T-helper 1 cell treated with Interleukin-12 subunit alpha and Interleukin-12 subunit beta and Interleukin-4 antibody, amounts not matched to agents 30 ng/mL and 1 ng/mL, for 36 hours (primary cell): Measurements from ENCODE around the gene B9D1. TPM values are rescaled to one million over a fixed set of nuclear protein-coding genes. Genes with fewer than 3 reads are reported as not detected.
"Not testable (repeated sequence)": the region's sequence is repeated elsewhere in the genome, so short reads cannot be mapped to it uniquely, and the experiment has no call there.

Experiments
- intact Hi-C: fragments of 100-400 bp; cut with micrococcal nuclease; formaldehyde crosslinking; loops from one replicate; pipeline ENCODE4 v1.15.1; 2024
- total RNA-seq: library from RNA; stranded (reverse); gene quantifications from 2 replicates; pipeline ENCODE4 v1.2.3, GENCODE V29; 2022

Gene B9D1
- total RNA-seq, 1 donor from 2014 or later, result 2.5 TPM

DNA sequence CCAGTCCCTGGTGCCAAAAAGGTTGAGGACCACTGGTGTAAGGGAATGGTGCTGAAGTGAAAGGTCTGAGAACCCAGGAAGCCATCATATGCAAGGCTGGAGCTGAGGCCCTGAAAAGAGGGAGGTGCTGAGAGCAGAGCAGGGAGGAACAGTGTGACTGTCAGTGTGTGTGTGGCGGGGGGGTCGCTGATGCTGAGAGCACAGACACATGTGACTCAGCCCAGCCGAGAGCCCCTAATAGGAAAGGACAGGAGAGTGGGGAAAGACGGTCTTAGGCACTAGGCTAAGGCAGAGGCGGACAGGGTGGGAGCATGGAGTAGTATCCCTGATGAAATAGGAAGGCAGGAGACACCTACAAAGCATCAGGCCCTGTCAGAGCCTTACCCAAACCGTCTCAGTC is 1.2 kb downstream of the B9D1 start:
- intact Hi-C loops, result loop anchor here (5.0 kb wide), 3 partner anchors 54 to 646 kb away; partner anchors contain the start of genes PRPSAP2 and SPECC1

DNA sequence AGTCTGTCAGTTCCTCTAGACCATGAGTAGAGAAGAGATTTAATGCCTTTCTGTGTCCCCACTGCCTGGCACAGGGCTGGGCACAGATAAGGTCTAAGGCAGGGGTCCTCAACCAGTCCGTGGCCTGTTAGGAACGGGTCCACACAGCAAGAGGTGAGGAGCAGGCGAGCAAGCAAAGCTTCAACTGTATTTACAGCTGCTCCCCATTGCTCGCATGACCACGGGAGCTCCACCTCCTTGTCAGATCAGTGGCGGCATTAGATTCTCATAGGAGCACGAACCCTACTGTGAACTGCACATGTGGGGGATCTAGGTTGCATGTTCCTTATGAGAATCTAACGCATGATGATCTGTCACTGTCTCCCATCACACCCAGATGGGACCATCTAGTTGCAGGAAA is 1.8 kb downstream of the B9D1 start:
- intact Hi-C loops, result loop anchor here (5.0 kb wide), 3 partner anchors 53 to 647 kb away; partner anchors contain the start of genes PRPSAP2 and SPECC1

DNA sequence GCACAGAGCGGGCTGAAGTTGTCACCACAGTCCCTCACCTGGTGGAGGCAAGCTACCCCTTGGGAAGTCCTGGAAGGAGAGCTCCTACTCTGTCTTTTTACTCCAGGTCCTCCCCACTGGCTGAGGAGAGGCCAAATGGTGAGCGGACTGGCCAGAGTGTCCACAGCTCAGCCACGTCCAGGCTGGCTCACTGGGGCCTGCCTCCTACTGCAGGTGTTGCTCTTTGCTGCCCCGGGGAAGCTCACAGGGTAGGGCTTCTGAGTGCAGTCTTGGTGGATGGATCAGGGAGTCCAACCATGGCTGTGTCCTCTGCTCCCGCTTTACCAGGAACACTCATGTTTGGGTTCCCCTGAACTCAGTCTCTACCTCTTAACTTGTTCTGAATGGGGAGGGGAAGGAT is 2.7 kb downstream of the B9D1 start:
- intact Hi-C loops, result loop anchor here (5.0 kb wide), 3 partner anchors 53 to 647 kb away; partner anchors contain the start of genes PRPSAP2 and SPECC1

DNA sequence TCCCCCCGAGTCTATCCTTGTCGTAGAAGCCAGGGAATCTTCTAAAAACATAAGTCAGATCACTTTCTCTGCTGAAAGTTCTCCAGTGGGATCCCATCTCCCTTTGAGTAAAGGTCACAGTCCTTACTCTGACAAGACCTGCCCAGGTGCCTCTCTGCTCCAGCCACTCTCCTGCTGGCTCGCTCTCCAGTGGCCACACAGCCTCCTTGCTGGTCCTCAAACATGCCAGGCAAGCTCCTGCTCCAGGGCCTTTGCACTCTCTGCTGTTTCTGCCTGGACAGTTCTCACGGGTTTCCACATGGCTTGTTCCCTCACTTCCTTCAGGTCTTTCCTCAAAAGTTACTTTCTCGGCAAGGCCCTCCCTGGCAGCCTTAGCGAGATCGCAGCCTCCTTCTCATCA is 3.4 kb downstream of the B9D1 start:
- intact Hi-C loops, result no loop called here

DNA sequence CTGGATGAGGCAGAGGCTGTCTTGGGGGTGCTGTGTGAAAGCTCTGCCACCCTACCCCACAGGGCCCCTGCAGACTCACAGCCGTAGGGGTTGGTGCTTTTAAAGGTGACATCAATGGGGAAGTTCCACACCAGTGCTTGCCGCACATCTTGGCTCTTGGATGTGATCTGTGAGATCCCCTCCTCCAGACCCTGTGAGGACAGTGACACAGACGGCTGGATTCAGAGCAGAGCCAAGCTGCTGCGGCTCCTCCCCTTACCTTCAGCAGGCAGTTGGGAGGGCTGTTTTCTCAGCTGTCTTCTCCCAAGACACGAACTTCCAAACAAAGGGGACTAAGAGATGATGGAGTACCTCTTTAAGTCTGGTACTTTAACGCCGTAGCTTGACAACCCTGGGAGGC is 4.8 kb downstream of the B9D1 start:
- intact Hi-C loops, result no loop called here

DNA sequence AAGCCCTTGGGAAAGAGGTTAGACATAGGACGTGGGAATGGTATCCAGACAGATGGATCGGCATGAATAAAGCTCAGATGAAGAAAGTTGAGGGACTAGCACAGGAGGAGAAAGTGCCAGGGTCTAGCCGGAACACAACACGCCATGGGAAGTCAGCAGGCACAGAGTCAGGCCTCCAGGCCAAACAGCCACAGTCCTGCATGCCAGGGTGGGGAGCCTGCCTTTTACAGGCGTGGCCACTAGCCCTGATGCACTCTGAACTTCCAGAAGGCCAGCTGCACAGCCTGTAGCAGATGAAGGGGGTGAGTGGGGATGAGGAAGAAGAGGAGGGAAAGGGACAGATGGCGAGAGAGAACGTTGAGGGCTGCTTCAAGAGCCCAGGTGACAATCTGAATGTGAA is 5.2 kb downstream of the B9D1 start:
- intact Hi-C loops, result no loop called here

DNA sequence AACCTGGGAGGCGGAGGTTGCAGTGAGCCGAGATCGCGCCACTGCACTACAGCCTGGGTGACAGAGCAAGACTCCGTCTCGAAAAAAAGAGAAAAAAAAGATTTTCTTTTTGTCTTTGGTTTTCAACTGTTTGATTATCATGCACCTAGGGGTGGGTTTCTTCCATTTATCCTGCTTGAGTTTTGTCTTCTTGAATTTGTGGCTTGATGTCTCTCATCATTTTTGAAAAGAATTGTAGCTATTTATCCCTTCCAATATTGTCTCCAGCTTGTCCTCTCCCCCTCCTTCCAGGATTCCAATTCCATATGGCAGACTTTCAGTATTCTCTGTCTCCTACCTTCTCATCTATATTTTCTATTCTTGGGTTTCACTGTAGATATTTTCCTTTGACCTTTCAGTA is 7.8 kb downstream of the B9D1 start:
- intact Hi-C loops, result no loop called here

DNA sequence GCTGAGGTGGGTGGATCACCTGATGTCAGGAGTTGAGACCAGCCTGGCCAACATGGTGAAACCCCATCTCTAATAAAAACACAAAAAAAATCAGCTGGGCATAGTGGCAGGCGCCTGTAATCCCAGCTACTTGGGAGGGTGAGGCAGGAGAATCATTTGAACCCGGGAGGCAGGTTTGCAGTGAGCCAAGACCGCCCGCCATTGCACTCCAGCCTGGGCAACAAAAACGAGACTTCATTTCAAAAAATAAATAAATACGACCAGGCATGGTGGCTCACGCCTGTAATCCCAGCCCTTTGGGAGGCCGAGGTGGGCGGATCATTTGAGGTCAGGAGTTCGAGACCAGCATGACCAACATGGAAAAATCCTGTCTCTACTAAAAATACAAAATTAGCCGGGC is 9.1 kb downstream of the B9D1 start:
- intact Hi-C loops, result not testable (repeated sequence)

DNA sequence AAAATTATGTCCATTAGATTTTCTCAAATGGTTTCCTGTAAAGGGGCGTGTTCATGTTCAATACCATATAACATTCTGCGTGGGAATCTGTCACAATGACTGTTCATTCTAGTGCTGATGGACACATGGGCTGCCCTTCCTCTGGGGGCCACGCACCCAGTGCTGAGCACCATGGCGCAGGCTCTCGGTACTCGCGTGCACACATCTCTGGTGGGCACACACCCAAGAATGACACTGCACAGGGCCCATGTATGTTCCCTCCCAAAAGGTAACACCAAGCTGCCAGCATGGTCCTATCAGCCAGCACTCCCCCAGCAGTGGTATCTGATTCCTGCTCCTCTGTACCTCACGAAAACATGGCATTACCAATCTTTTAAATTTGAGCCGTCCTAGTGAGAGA is 13.7 kb downstream of the B9D1 start:
- intact Hi-C loops, result no loop called here

DNA sequence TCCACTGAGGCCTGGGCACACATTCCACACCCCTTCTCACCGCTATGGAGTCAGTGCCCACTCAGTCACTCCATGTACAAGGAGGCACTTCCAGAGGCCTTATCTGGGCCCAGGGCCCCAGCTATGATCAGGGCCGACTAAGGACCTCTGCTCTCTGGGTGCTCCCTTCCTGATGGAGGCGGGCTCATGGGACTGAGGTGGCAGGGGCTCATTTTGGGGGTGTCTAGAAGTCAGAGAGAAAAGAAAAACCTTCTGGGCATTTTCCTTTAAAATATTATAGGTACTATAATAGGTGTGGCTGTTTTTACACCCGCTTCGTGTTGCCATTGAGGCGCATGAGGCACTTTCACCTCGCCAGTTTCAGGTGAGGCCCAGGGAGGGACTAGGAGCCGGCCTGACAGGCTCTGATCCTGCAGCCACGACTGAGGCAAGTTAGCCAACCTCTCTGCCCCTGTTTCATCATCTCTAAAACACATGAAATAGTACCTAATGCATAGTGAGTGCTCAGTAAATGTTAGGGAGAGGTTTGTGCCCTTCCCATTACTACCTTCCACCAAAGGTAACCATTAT is 14.4 kb downstream of the B9D1 start:
- intact Hi-C loops, result no loop called here

DNA sequence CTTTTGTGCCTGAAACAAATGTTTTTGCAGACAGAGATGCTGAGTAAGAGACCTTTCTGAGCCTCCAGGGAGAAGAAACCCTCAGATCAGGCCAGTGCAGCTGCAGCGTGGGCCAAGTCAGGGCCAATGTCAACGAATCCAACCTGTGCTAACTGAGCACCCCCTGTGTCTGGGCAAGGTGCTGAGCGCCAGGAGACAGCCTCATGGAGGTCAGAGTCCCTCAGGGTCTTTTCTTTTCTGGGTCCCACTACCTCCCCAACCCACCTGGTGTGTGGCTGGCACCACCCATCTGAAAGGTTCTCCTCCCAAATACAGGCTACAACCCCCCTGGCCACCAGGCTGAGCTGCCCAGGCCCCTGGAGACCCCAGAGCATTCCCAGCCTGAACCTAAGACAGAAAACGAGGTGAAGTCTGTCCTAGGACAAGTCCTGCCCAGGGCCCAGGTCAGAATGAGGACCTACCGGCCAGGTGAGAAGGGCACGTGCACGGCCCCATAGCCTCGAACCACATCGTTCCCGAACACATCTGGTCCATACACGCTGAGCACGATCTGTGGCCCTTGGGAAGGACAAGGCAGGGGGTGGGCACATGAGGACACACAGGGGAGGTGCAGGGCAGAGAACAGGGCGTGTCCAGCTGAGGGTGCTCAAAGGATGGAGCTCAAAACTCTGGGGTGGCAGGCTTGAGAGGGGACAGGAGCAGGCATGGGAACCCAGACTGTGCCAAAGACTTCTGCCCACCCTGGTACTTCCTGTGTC is 15.0 kb downstream of the B9D1 start:
- intact Hi-C loops, result no loop called here

DNA sequence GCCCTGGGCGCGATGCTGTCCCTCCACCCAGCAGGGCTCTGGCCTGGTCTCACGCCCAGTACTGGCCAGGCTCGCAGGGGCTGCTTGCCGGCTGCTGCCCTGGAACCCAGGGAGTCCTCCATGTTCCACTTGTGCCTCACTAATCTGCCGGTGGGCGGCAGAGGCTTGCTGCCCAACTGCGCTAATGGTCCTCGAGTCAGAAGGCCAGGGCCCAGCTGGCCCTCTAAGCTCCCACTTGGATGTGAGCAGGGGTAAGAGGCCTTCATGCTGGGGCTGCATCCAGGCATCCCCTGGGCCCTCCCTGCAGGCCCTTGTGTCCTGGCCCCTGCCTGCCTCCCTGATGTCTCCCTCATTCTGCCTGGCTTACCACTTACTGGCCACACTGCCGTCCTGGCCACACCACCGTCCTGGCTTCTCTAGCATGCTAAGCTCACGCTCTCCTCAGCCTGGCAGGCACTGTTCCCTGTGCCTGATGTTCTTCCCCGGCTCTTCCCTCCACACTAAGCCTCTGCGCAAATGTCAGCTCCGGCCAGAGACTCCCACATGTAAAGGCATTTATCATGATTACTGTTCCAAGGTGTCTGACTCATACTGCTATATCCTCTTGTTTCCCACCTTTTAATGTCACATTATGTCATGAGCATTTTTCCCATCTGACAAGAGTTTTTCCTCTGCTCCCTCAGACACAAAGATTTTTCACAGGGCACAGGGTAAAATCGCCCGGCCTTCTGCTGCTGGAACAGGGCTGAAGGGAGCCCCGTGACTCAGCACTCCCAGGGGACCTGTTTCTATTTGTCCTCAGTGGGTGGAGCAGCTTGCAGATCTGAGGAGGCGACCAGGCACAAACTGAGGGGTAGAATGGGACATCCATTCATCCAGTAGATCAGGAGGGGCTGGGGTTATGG is 15.9 kb downstream of the B9D1 start:
- intact Hi-C loops, result no loop called here

DNA sequence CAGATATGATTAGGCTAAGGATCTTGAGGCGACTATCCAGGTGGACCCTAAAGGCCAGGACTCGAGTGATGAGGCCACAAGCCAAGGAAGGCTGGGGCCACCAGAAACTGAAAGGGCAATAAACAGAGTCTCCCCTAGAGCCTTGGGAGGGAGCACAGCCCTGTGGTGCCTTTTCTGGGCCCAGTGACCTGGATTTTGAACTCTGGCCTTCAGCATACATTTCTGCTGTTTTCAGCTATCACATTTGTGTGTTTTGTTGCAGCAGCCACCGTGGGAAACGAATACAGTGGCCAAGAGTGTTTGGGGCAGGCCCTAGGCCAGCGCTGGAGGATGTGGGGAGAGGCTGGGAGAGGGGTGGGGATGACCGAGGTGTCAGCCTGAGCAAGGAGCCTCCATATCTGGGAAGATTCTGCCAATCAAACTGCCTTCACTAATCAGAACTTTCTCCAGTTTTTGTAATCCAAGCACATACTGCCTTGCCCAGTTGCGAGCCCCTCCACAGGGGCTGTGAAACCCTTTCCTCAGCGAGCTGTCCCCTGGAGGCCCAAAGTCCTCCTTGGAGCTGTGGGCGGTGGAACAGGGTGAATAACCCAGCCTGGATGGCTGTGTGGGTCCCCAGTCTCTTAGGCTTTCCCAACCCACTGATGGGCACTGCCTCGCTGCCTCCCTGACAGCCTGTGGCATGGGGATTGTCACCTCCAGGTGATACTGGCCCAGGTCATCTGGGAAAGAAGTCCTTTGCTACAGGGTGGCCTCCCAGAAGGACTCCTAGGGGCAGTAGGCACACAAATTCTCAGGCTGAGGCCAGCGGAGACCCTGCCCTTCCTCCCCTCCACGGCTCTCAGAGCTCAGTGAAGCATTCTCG is 16.8 kb downstream of the B9D1 start:
- intact Hi-C loops, result no loop called here

DNA sequence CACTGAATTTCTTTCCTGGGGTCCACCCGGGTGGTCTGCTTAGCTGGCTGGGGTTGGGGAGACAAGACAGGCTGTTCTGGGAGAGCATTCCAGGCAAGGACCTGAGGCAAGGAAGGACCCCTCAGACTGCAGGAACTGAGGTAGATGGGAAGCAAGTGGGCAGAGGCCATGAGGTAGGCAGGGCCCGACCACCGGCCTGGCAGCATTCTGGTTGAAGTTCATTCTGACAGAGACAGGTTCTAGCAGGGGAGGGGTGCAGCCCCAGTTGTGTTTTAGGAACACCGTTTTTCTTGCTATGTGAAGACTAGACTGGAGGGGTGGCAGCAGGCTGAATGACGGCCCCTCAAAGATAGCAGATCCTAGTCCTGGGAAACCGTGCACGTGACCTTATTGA is 17.5 kb downstream of the B9D1 start:
- intact Hi-C loops, result no loop called here

DNA sequence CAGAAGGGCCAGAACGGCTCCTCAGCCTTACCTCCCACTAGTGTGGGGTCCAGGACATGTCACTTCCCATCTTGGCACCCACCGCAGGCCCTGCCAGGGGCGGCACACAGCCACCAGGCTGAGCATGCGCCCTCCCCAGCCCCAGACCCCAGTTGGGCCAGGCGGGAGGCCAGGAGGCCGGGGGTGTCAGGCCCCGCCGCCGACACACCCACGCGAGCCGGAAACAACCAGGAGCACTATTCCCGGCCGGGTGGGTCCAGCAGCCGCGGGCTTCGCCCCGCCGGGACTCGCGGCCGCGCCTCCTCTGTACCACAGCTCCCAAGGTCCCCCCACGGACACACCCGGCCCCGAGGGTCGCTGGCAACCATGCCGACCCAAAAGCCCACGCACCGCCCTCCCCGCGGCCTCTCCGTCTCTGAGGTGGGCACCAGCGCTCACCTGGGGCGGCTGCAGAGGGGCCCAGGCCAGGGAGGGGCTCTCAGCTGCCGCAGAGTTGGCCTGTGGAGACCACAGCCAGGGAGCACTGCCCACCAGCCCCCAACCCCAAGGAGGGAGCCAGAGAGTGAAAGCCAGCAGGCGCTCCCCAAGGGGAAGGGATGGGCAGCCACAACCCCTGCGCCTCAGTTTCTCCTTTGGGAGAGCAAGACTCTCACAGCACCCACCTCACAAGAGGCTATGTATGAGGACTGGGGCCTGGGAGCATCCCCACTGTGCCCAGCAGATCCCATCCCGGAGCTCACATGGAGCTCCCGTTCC is 18.0 kb downstream of the B9D1 start:
- intact Hi-C loops, result no loop called here

DNA sequence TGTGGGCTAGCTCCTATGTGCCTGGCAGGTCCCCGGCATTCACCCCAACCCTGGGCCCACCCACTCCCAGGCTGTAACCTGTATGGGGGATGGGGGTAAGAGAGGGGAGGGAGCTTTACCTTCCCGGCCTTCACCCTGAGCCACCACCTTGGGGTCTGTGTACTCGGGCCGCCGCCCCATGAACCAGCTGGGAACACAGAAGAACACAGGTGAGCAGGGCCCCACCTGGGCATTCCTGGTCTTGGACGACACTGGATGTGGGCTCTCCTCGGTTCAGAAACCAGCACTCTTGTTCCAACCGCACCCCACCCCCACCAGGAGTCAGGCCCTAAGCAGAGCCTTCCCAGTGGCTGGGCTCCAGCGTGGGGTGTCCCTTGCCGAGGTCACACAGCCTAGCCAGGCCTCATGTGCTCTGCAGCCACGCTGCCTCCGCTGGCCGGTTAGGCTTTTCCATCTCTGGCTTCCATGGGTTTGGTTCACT is 18.8 kb downstream of the B9D1 start:
- intact Hi-C loops, result no loop called here

DNA sequence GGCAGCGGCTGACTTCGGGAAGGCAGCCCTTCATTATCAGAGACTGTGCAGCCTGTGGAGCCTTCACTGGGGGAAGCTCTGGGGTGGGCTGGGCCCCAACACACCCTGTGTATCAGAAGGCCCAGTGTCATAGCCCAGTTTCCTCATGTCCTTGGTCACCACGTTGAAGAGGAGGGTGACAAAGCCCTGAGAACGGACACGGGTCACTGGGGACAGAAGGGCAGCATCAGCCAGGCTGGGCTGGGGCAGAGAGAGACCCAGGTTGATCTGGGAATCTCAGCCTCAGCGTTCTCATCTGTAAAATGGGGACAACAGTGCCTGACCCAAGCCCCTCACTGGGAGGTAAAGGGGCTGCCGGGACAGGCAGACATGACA is 19.3 kb downstream of the B9D1 start:
- intact Hi-C loops, result no loop called here

DNA sequence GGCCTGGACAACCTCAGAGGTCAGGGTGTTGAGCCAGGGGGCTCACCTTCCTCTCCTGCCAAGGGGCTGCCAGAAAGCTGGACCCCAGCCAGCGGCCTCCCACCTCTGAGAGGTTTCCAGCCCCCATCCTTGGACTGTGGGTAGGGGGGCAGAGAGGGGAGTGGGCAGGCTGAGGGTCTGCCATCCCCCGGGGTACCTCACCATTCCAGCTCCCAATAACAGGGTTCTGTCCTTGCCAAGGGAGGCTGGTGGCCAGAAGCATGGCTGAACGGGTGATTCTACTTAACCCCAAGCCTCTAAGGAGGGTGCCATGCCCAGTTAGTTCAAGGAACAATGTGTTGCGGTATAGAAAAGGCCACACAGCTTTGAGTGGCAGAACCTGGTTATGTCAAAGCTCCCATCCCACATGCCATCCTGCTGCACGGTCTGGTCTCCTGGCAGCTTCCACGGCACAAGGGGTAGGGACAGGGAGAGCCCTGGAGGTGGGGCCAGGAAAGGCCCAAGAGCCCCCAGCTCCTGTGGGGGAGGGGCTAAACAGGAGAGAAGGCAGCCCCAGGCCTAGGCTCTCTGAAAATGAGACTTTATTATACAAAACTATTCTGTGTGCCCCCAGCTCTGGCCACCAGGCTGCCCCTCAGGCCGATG is 19.8 kb downstream of the B9D1 start:
- intact Hi-C loops, result no loop called here
